ENCODE measurements around the gene GOLGA6C.
"Not testable (repeated sequence)": the region's sequence is repeated elsewhere in the genome, so short reads cannot be mapped to it uniquely, and the experiment has no call there.

GOLGA6C gene

DNA sequence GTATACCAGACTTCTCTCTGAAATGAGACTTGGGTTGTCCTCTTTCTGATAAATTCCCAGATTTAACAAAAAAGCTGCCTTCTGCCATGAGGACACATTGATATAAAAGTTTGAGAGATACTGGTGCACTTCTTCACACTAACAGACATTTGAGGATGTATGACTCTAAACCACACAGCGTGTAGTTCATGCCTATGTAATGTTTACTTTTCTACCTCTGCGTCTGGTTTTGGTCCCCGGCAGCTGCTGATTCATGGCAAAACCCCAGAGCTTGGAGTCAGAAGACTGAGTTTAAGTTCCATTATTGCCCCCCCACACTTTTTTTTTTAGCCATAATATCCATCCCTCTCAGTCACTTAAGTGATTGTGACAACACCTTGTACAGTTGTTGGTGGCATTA lies 1.7 kb downstream of the GOLGA6C start:
- DNase-seq, result not testable (repeated sequence)

- not testable (repeated sequence) for DNase-seq
Observed at GRCh38 chr15:75273751-75274359, 15.7 kb downstream of the GOLGA6C start.

GRCh38 chr15:75274509-75275107 lies 16.5 kb downstream of the GOLGA6C start:
- not testable (repeated sequence) for DNase-seq

DNA sequence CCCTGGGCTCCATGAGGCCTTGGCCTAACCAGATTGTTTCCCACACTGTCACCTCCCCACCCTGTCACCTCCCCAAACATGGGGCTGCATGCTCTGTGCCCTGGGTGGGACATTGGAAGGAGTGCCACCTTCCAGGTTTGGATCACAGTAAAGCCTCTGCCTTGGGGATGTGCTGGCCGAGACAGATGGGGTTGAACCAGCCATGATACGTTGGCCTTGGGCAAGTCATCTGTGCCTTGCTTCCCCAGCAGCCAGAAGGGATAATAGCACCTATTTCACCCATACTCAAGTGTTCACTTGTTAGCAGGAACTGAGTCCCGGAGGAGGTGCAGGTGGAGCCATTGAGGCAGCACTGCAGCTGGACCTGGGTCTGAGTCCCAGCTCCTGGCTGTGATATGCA lies 17.5 kb downstream of the GOLGA6C start:
- not testable (repeated sequence) for DNase-seq

DNA sequence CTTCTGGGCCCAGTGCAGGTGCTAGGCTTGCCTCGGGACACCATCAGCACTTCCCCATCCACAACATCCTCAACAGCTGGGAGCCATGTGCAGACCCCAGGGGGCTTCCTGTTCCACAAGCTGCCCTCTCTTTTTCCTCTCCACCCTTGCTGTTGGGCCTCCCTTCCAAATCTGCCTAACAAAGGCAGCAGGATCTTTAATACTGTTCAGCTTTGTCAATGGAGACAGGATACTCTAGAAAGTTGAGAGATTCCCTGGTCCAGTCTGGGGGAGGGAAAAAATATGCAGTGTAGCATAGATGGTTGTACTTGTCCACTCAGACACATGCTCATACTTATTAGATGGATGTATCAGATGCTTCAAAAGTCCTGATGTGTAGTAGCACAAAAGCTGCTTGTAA lies 20.4 kb downstream of the GOLGA6C start:
- DNase-seq, result not testable (repeated sequence)

DNA sequence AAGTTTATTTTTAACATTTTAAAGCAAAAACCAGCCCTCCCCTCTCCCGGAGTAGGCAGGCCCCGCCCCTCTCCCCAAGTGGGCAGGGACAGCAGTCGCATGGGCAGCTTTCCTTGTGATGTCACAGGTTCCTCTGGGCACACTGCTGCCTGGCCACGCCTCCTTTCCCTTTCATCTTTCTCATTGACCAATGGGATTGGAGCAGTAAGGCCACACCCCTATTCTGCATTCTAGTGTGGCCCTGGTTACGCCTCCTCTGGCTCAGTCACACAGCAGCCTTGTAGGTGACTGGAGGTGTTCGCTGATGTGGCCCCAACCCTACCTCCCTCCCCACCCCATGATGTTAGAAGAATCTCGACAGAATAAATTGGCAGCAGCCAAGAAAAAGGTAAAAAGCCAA lies 24.4 kb downstream of the GOLGA6C start, which contains the start of gene GOLGA6D:
Gene GOLGA6D (plus strand): TSS at position 264 of the 400 bp plus-strand sequence. CDS start 41 bp downstream, at position 305.
- not testable (repeated sequence) for DNase-seq

DNA sequence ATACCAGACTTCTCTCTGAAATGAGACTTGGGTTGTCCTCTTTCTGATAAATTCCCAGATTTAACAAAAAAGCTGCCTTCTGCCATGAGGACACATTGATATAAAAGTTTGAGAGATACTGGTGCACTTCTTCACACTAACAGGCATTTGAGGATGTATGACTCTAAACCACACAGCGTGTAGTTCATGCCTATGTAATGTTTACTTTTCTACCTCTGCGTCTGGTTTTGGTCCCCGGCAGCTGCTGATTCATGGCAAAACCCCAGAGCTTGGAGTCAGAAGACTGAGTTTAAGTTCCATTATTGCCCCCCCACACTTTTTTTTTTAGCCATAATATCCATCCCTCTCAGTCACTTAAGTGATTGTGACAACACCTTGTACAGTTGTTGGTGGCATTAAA lies 26.0 kb downstream of the GOLGA6C start:
- DNase-seq, result not testable (repeated sequence)

DNA sequence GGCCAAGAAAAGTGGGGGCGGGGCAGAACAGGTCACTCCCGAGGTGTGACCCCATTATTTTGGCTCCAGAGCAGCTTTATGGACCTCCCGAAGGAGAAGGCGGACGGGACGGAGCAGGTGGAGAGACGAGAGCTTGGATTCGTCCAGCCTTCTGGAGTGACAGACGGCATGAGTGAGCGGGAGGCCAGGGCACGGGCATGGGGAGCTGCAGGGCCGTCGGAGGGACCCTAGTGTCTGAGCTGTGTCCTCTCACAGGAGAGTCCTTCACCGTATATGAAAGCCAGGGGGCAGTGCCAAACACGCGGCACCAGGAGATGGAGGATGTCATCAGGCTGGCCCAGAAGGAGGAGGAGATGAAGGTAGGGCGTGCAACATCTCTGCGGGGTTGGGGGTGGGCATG lies 35.5 kb downstream of the GOLGA6C start:
- not testable (repeated sequence) for DNase-seq

DNA sequence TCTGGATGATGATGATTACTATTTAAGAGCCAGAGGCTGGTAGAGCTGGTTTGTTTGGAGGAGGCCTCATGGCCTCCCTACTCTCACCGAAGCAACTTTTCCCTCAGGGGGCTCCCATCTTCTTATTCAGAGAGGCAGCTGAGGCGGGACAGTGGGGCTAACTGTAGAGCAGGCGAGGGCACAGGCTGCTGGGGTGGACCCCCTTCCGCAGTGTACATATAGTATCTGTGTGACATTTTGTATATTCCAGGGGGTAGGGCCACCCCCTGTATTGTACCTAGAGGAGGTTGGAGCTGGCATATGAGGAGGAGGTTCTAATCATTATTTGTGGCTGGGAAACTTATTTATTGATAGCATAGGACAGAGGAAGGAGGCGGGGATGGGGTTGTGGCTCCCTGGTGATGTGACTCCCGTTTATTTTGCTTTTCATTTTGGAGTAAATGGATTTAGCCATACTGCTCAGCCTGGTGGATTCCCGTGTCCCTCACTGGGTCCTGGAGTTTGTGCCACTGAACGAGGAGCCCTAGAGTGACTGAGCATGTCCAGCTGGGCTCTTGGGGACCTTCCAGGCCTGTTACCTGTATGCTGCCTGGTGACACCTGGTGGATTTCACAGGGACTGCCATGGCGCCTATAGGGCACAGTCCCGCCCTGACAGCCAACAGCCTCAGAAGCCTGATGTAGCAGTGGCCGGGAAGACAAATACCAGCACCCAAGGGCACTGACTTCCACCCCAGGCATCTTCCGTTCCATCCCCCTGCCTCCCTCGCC lies 40.6 kb downstream of the GOLGA6C start:
- DNase-seq, result not testable (repeated sequence)

DNA sequence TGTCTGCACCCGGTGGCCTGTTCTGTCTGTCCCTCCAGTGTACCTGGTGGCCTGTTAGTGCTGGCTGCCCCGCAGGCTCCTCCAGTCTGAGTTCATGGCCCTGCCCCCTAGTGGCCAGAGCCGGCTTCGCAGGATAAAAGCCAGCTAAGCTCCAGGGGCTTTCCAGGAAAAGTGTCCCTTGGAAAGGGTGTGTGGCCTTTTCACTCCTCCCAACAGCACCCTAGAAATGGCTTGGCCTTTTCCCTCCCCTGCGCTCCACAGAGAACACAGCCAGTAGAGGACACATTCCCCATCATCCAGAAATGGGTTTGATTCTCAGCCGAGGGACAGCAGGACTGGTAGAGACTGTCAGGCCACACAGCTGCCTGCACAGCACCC lies 41.2 kb downstream of the GOLGA6C start:
- not testable (repeated sequence) for DNase-seq

DNA sequence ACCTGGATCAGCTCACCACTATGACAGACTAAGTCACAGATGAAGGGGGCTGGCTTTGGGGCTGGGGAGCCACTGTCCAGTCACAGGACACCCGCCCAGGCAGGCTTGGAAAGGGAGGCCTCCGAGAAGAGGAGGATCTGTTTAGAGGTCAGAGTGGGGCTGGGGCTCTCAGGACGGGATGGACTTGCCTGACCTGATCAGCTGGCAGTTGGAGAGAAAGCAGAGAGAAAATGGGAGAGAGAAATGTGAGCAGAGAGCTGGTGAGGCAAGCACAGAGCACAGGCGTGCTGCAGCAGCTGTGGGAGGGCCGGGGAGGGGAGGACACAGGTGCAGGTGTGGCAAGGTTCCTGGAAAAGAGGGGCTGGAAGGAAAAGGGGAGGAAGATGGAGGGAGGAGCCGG lies 41.9 kb downstream of the GOLGA6C start:
- DNase-seq, result not testable (repeated sequence)

GRCh38 chr15:75302318-75302717 lies 44.2 kb downstream of the GOLGA6C start:
- DNase-seq, result no peak

DNA sequence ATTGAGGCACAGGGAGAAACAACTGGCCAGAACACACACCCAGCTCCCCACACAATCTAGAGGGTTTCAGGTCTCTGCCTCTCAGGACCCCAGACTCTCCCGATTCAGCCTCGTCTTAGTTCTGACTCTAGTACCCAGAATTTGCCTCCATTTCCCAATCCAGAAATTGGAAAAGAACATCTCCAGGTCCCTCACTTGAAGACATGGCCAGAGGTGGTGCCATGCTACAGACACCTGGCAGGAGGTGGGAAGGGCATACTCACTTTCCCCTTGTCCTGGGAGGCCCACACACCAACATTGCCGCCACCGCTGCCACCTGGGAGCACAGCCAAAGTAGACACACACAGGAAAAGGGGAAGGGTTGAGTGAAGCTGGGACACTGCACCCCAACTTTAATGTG lies 44.6 kb downstream of the GOLGA6C start:
- not testable (repeated sequence) for DNase-seq

GRCh38 chr15:75306188-75306587 lies 48.1 kb downstream of the GOLGA6C start:
- DNase-seq, result no peak

DNA sequence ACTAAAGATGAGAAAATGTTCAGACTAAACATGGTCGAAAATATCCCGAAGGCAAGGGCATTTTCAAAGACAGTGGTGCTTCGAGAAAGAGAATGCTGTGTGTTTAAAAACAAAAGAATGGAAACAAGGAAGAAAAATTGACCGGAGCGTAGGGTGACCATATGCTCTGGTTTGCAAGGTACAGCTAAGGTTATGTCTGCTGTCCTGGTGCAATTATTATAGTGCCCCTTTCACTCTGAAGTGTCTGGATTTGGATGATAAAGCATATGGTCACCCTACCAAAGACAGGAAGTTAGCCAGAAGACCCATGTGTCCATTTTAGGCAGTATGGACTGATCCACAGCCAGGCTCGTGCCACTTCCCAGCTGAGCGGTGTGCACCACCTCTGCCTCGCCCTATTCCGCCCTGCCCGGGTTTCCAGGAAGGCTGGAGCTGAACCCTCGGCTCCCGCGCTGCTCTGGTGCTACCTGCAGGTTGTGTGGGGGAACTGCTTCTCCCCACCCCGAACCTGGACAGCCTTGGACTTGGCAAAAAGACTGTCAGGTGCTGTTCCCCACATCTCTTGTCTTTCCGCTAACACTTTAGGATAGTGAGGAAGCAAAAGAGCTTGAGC lies 49.8 kb downstream of the GOLGA6C start:
- DNase-seq, result peak; percentile 51

- no peak for DNase-seq
Observed at GRCh38 chr15:75309711-75310110, 51.6 kb downstream of the GOLGA6C start.

DNA sequence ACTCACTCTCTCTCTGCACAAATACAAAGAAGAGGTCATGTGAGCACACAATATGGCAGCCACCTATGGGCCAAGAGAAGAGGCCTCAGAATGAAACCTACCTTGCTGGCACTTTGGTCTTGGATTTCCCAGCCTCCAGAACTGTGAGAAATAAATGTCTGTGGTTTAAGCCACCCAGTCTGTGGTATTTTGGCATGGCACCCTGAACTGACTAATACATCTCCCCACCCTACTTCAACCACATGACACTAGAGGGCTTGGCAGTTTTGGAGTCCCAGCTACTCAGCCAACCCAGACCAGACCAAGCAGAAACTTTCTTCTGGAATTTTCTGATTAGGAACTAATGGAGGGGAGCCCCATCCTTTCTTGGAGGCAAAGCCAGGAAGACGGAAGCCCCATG lies 54.4 kb downstream of the GOLGA6C start:
- peak; percentile 11 for DNase-seq

DNA sequence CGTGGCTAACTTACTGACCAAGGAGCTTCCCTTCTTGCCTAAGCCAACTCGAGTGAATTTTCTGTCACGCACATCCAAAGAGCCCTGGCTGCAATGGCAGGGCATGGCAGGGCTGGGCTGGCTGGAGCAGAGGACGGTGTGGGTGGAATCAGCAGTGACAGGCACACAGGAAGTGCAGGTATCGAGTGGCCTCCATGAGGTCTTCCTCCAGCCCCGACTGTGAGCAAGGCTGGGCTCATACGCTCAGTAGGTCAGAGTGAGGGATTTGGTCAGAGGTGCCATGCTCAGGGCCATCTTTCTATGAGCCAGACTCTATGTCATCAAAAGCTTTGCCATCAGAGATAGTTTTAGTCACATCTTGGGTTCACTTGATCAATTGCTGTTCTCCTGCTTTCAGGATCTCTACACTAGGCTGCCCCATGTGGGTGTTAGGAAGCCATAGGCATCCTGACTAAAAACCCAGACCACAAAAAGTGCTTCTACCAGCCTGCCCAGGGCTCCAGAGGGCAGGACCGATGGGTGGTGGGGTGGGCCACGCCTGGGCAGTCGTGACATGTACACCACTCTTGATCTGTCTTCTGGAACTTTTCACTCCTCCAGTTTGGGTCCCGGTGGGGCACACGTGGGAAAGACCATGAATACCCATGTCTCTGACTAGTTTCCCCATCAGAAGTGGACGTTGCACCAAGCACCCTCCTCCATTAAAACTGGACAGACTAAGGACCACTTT lies 55.1 kb downstream of the GOLGA6C start:
- DNase-seq, result no peak

DNA sequence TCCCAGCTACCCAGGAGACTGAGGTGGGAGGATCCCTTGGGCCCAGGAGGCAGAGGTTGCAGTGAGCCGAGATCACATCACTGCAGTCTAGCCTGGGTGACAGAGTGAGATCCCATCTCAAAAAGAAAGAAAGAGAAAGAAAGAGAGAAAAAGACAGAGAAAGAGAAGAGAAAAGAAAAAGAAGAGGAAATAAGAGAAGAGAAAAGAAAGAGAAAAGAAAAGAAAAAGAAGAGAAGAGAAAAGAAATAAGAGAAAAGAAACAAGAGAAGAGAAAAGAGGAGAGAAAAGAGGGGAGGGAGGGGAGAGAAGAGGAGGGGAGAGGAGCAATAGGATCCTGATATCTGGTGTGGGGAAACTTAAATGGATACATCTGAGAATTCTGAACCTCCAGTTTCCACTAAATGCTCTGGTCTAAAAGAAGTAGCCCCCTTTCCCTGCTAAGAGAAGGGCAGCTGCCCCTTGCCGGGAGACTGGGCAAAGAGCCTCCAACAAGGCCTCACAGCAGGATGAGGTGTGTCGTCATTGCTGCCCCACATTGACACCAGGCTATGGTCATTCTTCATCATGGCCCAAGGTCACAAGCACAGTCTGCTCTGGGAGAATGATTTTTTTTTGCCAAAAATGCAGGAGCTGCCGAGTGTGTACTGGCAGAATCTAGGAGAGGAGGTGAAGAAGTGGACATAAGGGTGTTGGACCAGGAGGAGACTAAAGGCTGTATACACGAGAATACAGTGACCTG lies 56.6 kb downstream of the GOLGA6C start:
- no peak for DNase-seq

GRCh38 chr15:75319231-75319897 lies 61.2 kb downstream of the GOLGA6C start:
- not testable (repeated sequence) for DNase-seq
